Spleen (tissue), 11 donors: ENCODE data around the gene CRYAB. TPM values are rescaled to one million over a fixed set of nuclear protein-coding genes. Genes with fewer than 3 reads are reported as not detected.

ENCODE experiments used
- DNase-seq: peaks from one replicate; pipeline ENCODE4 v3.0.0-alpha.2; 2020
- H3K27ac ChIP-seq, 8 donors: fragments of 200-600 bp; sonication (generic) in 7 of 8; 1 replicate in 4 of 8; 2 replicates in 4 of 8; pipeline versions ENCODE4 v1.5.0 to v1.8.0; 2016 to 2021; ENCODE audit warnings: inconsistent platforms in 4 of 8, mild to moderate bottlenecking in 4 of 8, moderate library complexity in 1 of 8
- H3K27me3 ChIP-seq, 7 donors: fragments of 200-600 bp; sonication (generic) in 6 of 7; replicated peaks in 1 of 7; 1 replicate in 4 of 7; 2 replicates in 3 of 7; pipeline versions ENCODE4 v1.5.0 to v1.8.0; 2016 to 2021; ENCODE audit warnings: inconsistent platforms in 3 of 7, mild to moderate bottlenecking in 1 of 7
- H3K36me3 ChIP-seq, 6 donors: fragments of 200-600 bp; sonication (generic) in 5 of 6; 1 replicate in 4 of 6; 2 replicates in 2 of 6; pipeline versions ENCODE4 v1.5.0 to v1.8.0; 2016 to 2021; ENCODE audit warnings: inconsistent platforms in 2 of 6
- H3K4me1 ChIP-seq, 6 donors: fragments of 200-600 bp; sonication (generic) in 5 of 6; 1 replicate in 3 of 6; 2 replicates in 3 of 6; pipeline versions ENCODE4 v1.5.0 to v1.8.0; 2016 to 2021; ENCODE audit warnings: inconsistent platforms in 3 of 6
- H3K4me3 ChIP-seq, 8 donors: fragments of 200-600 bp; sonication (generic) in 7 of 8; 1 replicate in 4 of 8; 2 replicates in 4 of 8; pipeline versions ENCODE4 v1.5.0 to v1.8.0; 2016 to 2021; ENCODE audit warnings: inconsistent platforms in 4 of 8, mild to moderate bottlenecking in 4 of 8, moderate library complexity in 2 of 8
- H3K9me3 ChIP-seq, 8 donors: fragments of 200-600 bp; sonication (generic) in 7 of 8; 1 replicate in 4 of 8; 2 replicates in 4 of 8; pipeline versions ENCODE4 v1.5.0 to v1.8.0; 2016 to 2021; ENCODE audit warnings: inconsistent platforms in 4 of 8
- POLR2A ChIP-seq, 3 donors: fragments of 450-650 bp; IDR thresholded peaks; one replicate each; pipeline ENCODE4 v1.5.1; 2017; ENCODE audit warnings: antibody characterized with exemption in 3 of 3, mild to moderate bottlenecking in 1 of 3
- POLR2AphosphoS5 ChIP-seq, 3 donors: sonication (generic); formaldehyde crosslinking; IDR thresholded peaks; one replicate each; pipeline ENCODE4 v1.5.1; 2017; ENCODE audit warnings: antibody characterized with exemption in 3 of 3
- WGBS, 5 donors: extraction: QIAGEN DNeasy Blood & Tissue Kit in 3 of 5; methylation state at CpG; one replicate each; pipeline versions ENCODE4 v1.1.5 to v1.1.7; 2013 to 2018; 5-methylcytosine and 5-hydroxymethylcytosine counted together
- intact Hi-C: fragments of 100-400 bp; cut with DNase I; formaldehyde crosslinking; loops from one replicate; pipeline ENCODE4 v1.15.0; 2023; ENCODE audit warnings: low total_unique reads
- polyA plus RNA-seq, 3 donors: library from polyadenylated mRNA; stranded (reverse); fragments of 200-250 nt; gene quantifications; one replicate each; pipeline ENCODE4 v1.2.1, GENCODE V29; 2013
- total RNA-seq, 7 donors: library from RNA; depleted of rRNA in 3 of 7; stranded (reverse); fragments of >200 nt in 3 of 7; fragmentation: NEBNext Ultra II Directional in 4 of 7; extraction: Animal tissue kit (Norgen Biotek cat#: 25700) in 4 of 7; gene quantifications; one replicate each; pipeline versions ENCODE4 v1.1.0 to v1.2.1, GENCODE V29; 2016 to 2021
- TF ChIP-seq, protein P1 (sequence below), 11 experiments: fragments of 200-600 bp in 7 of 11; fragments of 450-650 bp in 4 of 11; sonication (generic) in 4 of 11; IDR thresholded peaks in 8 of 11; conservative IDR thresholded peaks in 3 of 11; 1 replicate in 7 of 11; 2 replicates in 4 of 11; pipeline versions ENCODE4 v1.4.0 to v1.8.0; 2016 to 2021; ENCODE audit warnings: antibody characterized with exemption in 11 of 11, inconsistent platforms in 4 of 11, mild to moderate bottlenecking in 1 of 11
- donor health status: healthy with polysubstance abuse.
- donor health status: DM: no; HTN: no; CAD: no; lungs with moderate emphysema.
- donor health status: DM: no; HTN: no; CAD: no.
- donor health status: Bipolar disorder and iron deficiency.
- donor health status: healthy.
- donor health status: DM: no; HTN: no; CAD: no.
- donor health status: DM: yes; HTN: yes; CAD: no.

CRYAB gene
- total and polyA plus RNA-seq, 10 donors = 11.2 to 78.7 (median 53.8) TPM

- Histone ChIP-seq H3K27me3 (peaks cover 0 to 40% (median 25%) of the 10 kb centered on the region in 7 donors), H3K4me3 (peak overlapping the region in 2 of 8 donors; percentile 42 to 62), H3K4me1 (no peaks in the 10 kb centered on the region), H3K36me3 (no peaks in the 10 kb centered on the region), H3K27ac (peak overlapping the region in 4 of 8 donors; percentile 80 to 85 (median 81)), H3K9me3 (peaks cover 0 to 5% (median 0%) of the 10 kb centered on the region in 8 donors)
- no peak for TF ChIP-seq POLR2A (IDR thresholded peaks at IDR 0.05)
- peak in 1 of 3 donors; percentile 37 for TF ChIP-seq POLR2AphosphoS5 (IDR thresholded peaks at IDR 0.05)
- WGBS, 5 donors = 68 to 85% (median 79%) methylated on average over 5 of the region's 5 CpGs
- intact Hi-C loops = no loop called here
- DNase-seq = no peak
Observed at GRCh38 chr11:111909378-111909777, 2.2 kb downstream of the CRYAB start.

- DNase-seq = no peak
- Histone ChIP-seq H3K9me3 (peaks cover 0 to 5% (median 0%) of the 10 kb centered on the region in 8 donors), H3K4me1 (no peaks in the 10 kb centered on the region), H3K27me3 (peaks cover 0 to 35% (median 22%) of the 10 kb centered on the region in 7 donors), H3K36me3 (no peaks in the 10 kb centered on the region), H3K27ac (peak overlapping the region in 4 of 8 donors; percentile 15 to 85 (median 48)), H3K4me3 (peak overlapping the region in 1 of 8 donors; percentile 3)
- 78 to 89% (median 87%) methylated on average over 5 of the region's 5 CpGs for WGBS, 5 donors
- TF ChIP-seq POLR2A (IDR thresholded peaks at IDR 0.05) (no peak), POLR2AphosphoS5 (IDR thresholded peaks at IDR 0.05) (no peak)
- TF ChIP-seq, protein P1, sequence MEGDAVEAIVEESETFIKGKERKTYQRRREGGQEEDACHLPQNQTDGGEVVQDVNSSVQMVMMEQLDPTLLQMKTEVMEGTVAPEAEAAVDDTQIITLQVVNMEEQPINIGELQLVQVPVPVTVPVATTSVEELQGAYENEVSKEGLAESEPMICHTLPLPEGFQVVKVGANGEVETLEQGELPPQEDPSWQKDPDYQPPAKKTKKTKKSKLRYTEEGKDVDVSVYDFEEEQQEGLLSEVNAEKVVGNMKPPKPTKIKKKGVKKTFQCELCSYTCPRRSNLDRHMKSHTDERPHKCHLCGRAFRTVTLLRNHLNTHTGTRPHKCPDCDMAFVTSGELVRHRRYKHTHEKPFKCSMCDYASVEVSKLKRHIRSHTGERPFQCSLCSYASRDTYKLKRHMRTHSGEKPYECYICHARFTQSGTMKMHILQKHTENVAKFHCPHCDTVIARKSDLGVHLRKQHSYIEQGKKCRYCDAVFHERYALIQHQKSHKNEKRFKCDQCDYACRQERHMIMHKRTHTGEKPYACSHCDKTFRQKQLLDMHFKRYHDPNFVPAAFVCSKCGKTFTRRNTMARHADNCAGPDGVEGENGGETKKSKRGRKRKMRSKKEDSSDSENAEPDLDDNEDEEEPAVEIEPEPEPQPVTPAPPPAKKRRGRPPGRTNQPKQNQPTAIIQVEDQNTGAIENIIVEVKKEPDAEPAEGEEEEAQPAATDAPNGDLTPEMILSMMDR (IDR thresholded peaks at IDR 0.05 in 8 of 11, conservative IDR thresholded peaks at IDR 0.05 in 3 of 11) = no peak
- intact Hi-C loops = no loop called here
Observed at GRCh38 chr11:111908639-111909305, 2.8 kb downstream of the CRYAB start.

DNA sequence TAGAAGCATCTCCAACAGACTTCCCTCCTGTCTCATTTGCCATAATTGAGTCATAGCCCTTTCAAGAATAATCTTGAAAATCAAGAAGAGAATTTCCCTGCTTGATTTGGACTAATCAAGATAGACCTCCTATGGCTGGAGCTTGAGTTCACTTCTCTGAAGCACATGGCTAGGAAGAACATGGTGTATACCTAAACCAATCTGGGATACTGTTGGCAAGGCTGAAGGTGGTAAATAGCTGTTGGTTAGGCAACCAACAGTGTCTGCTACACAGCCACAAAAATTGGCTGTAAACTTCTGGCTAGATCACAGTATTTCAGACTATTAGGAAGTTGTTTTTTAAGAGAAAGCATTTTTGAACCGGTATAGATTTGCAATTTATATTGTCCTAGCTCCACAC lies 4.9 kb downstream of the CRYAB start:
- H3K27me3 ChIP-seq = peaks cover 0 to 14% (median 1%) of the 10 kb centered on the region in 7 donors
- intact Hi-C loops = no loop called here
- H3K9me3 ChIP-seq = peaks cover 0 to 5% (median 0%) of the 10 kb centered on the region in 8 donors
- H3K27ac ChIP-seq = no peak overlapping the region
- H3K4me3 ChIP-seq = no peak overlapping the region
- TF ChIP-seq, protein P1 (IDR thresholded peaks at IDR 0.05 in 8 of 11, conservative IDR thresholded peaks at IDR 0.05 in 3 of 11) = no peak
- TF ChIP-seq POLR2A (IDR thresholded peaks at IDR 0.05) (no peak), POLR2AphosphoS5 (IDR thresholded peaks at IDR 0.05) (no peak)
- WGBS, 5 donors = 75 to 90% (median 82%) methylated on average over 1 of the region's 1 CpG
- H3K4me1 ChIP-seq = no peaks in the 10 kb centered on the region
- H3K36me3 ChIP-seq = no peaks in the 10 kb centered on the region
- no peak for DNase-seq

DNA sequence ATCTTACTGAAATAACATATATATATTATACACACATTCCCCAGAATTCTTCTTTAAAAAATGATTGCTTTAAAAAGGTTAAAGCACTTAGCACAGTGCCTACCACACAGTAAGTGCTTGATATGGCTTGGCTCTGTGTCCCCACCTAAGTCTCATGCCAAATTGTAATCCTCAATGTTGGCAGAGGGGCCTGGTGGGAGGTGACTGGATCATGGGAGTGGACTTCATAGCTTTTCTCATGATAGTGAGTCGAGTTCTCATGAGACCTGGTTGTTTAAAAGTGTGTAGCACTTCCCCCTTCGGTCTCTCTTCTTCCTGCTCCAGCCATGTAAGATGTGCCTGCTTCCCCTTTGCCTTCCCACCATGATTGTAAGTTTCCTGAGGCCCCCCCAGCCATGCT lies 6.2 kb downstream of the CRYAB start:
- peaks cover 0 to 8% (median 0%) of the 10 kb centered on the region in 7 donors for H3K27me3 ChIP-seq
- 19 to 53% (median 32%) methylated on average over 2 of the region's 2 CpGs for WGBS, 5 donors
- DNase-seq = no peak
- no peak overlapping the region for H3K4me3 ChIP-seq
- H3K27ac ChIP-seq = no peak overlapping the region
- H3K36me3 ChIP-seq = no peaks in the 10 kb centered on the region
- TF ChIP-seq, protein P1 (IDR thresholded peaks at IDR 0.05 in 8 of 11, conservative IDR thresholded peaks at IDR 0.05 in 3 of 11) = no peak
- TF ChIP-seq POLR2AphosphoS5 (IDR thresholded peaks at IDR 0.05) = no peak
- no peak for TF ChIP-seq POLR2A (IDR thresholded peaks at IDR 0.05)
- intact Hi-C loops = no loop called here
- H3K9me3 ChIP-seq = peaks cover 0 to 5% (median 0%) of the 10 kb centered on the region in 8 donors
- H3K4me1 ChIP-seq = no peaks in the 10 kb centered on the region
